ENCODE data around the gene NCAN. TPM values are rescaled to one million over a fixed set of nuclear protein-coding genes. Genes with fewer than 3 reads are reported as not detected.

The NCAN gene
- total and polyA plus RNA-seq, 2 of the 4 experiments (the other 2 are of a cell fraction), result not detected

DNA sequence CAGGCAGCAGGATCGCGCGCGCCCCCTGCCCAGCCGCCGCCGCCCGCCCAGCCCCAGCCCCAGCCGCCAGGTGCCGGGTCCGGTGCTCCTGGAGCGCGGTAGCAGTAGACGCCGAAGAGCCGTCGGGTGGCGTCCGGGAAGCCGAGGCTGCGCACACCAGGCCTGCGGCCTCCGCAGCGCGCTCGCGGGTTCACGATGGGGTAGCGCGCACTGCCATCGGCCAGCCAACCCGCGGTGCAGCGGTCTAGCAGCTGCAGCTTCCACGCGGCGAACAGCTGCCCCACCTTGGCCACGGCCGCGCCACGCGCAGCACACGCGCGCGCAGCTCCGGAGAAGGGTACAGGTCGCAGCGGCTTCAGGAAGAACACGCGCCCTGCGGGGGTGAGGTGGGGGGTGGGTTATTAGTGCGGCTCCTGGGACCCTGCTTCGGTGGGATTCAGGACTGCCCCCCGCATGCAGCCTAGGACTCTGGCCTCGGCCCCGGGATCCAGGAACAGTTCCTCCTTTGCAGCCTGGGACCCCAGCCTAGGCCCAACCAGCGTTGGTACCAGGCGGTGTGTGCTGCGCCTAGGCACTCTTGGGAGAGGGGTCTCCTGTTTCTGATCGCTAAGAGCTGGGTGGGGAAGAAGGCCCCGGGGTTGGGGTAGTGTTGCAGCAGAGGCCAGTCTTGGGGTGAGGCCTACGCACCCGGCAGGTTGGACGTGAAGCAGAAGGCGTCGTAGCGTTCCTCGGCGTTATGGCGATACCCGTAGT lies 46.3 kb downstream of the NCAN start:
- no peak overlapping the region for H2AK5ac ChIP-seq (ENCODE audit: low read depth, low read length)
- no peak overlapping the region for H3K27ac ChIP-seq (ENCODE audit: insufficient read depth, low read length)
- H3K14ac ChIP-seq (replicated peaks; ENCODE audit: low read depth, low read length), result no peak overlapping the region
- ATAC-seq (ENCODE audit: low read depth), result no peak
- in situ Hi-C loops (cut with MboI; ENCODE audit: low sequenced_read_pairs) (no loop called here), dilution Hi-C loops (cut with HindIII; ENCODE audit: low sequenced_read_pairs, unreplicated experiment) (no loop called here), intact Hi-C loops (cut with micrococcal nuclease) (no loop called here)
- no peak overlapping the region for H2BK5ac ChIP-seq (ENCODE audit: low read depth, low read length, poor library complexity, severe bottlenecking)
- DNase-seq, result no peak
- no peak overlapping the region for H3K4me2 ChIP-seq (ENCODE audit: low read depth, low read length)
- no peak overlapping the region for H3K18ac ChIP-seq (ENCODE audit: low read depth, low read length)
- H2BK15ac ChIP-seq (ENCODE audit: low read depth, low read length), result no peak overlapping the region
- no peaks in the 10 kb centered on the region for H3K79me1 ChIP-seq (ENCODE audit: low read depth in 1 of 2, low read length in 2 of 2)
- no peak overlapping the region for H4K5ac ChIP-seq (ENCODE audit: low read depth, low read length)
- H2BK20ac ChIP-seq (ENCODE audit: low read depth, low read length), result no peak overlapping the region
- H3K9me3 ChIP-seq (ENCODE audit: control insufficient read depth, insufficient read depth, low read length), result peaks cover 4% of the 10 kb centered on the region
- peaks cover 50% of the 10 kb centered on the region for H3K27me3 ChIP-seq (ENCODE audit: control insufficient read depth, insufficient read depth, low read length)
- no peak overlapping the region for H3K23ac ChIP-seq (ENCODE audit: low read depth, low read length)
- no peak overlapping the region for H3K9ac ChIP-seq (ENCODE audit: low read depth, low read length)
- H4K20me1 ChIP-seq (ENCODE audit: insufficient read depth, low read length), result no peaks in the 10 kb centered on the region
- POLR2A ChIA-PET (ENCODE audit: unreplicated experiment), result no interaction called here
- no peak overlapping the region for H3K4me3 ChIP-seq (ENCODE audit: insufficient read depth, low read depth, low read length)
- no peak overlapping the region for H4K91ac ChIP-seq (ENCODE audit: insufficient read depth, low read depth, low read length)
- H3K9me1 ChIP-seq (ENCODE audit: insufficient read depth, low read length), result no peaks in the 10 kb centered on the region
- CTCF ChIA-PET, result no interaction called here
- no peak overlapping the region for H2BK120ac ChIP-seq (ENCODE audit: low read depth, low read length)
- peak overlapping the region; percentile 63 for H2AFZ ChIP-seq (replicated peaks; ENCODE audit: low read length, poor library complexity)
- H3K36me3 ChIP-seq (ENCODE audit: control insufficient read depth, insufficient read depth, low read length), result no peaks in the 10 kb centered on the region
- no peak overlapping the region for H3K4ac ChIP-seq (ENCODE audit: low read depth, low read length)
- no peak overlapping the region for H3K56ac ChIP-seq (ENCODE audit: extremely low read depth, insufficient read depth, low read length)
- BruUV-seq (replicated peaks), result no TSS peak
- 84% methylated on average over 52 of the region's 72 CpGs; no CpG with 5 or more reads in 1 of the 2 experiments for WGBS, 2 experiments (ENCODE audit: extremely low coverage in 2 of 2, insufficient read length in 1 of 2)
- H4K8ac ChIP-seq (ENCODE audit: low read depth in 2 of 2, low read length in 2 of 2), result no peak overlapping the region
- H3K4me1 ChIP-seq (ENCODE audit: control insufficient read depth, insufficient read depth, low read length), result 0 out of 2 replicates have a peak, but pooled peaks cover 2% of the 10 kb centered on the region
- TF ChIP-seq, protein P1, sequence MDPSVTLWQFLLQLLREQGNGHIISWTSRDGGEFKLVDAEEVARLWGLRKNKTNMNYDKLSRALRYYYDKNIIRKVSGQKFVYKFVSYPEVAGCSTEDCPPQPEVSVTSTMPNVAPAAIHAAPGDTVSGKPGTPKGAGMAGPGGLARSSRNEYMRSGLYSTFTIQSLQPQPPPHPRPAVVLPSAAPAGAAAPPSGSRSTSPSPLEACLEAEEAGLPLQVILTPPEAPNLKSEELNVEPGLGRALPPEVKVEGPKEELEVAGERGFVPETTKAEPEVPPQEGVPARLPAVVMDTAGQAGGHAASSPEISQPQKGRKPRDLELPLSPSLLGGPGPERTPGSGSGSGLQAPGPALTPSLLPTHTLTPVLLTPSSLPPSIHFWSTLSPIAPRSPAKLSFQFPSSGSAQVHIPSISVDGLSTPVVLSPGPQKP (IDR thresholded peaks at IDR 0.05; ENCODE audit: borderline replicate concordance, low read depth, low read length), result no peak
- no peak for TF ChIP-seq MXI1 (IDR thresholded peaks at IDR 0.05; ENCODE audit: borderline replicate concordance, low read depth, low read length)
- no peak for TF ChIP-seq SMC3 (IDR thresholded peaks at IDR 0.05; ENCODE audit: low read depth, low read length)
- no peak for TF ChIP-seq FOS (IDR thresholded peaks at IDR 0.05; ENCODE audit: low read depth, low read length)
- TF ChIP-seq MAFK (IDR thresholded peaks at IDR 0.05; ENCODE audit: low read depth, low read length), result no peak
- TF ChIP-seq MAZ (IDR thresholded peaks at IDR 0.05; ENCODE audit: borderline replicate concordance, low read depth, low read length), result no peak
- no peak for TF ChIP-seq CHD1 (IDR thresholded peaks at IDR 0.05; ENCODE audit: low read depth, low read length)
- TF ChIP-seq BHLHE40 (IDR thresholded peaks at IDR 0.05; ENCODE audit: low read depth, low read length), result no peak
- TF ChIP-seq RFX5 (IDR thresholded peaks at IDR 0.05; ENCODE audit: low read depth, low read length), result no peak
- TF ChIP-seq RCOR1 (IDR thresholded peaks at IDR 0.05; ENCODE audit: insufficient replicate concordance, low read length), result no peak
- TF ChIP-seq, protein P2, sequence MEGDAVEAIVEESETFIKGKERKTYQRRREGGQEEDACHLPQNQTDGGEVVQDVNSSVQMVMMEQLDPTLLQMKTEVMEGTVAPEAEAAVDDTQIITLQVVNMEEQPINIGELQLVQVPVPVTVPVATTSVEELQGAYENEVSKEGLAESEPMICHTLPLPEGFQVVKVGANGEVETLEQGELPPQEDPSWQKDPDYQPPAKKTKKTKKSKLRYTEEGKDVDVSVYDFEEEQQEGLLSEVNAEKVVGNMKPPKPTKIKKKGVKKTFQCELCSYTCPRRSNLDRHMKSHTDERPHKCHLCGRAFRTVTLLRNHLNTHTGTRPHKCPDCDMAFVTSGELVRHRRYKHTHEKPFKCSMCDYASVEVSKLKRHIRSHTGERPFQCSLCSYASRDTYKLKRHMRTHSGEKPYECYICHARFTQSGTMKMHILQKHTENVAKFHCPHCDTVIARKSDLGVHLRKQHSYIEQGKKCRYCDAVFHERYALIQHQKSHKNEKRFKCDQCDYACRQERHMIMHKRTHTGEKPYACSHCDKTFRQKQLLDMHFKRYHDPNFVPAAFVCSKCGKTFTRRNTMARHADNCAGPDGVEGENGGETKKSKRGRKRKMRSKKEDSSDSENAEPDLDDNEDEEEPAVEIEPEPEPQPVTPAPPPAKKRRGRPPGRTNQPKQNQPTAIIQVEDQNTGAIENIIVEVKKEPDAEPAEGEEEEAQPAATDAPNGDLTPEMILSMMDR (conservative IDR thresholded peaks at IDR 0.05; ENCODE audit: low read depth, low read length), result no peak
- TF ChIP-seq NFE2L2 (IDR thresholded peaks at IDR 0.05; ENCODE audit: low read depth, low read length), result no peak
- TF ChIP-seq RAD21 (IDR thresholded peaks at IDR 0.05; ENCODE audit: low read length), result no peak
- TF ChIP-seq POLR2A (IDR thresholded peaks at IDR 0.05; ENCODE audit: low read depth, low read length), result no peak
- TF ChIP-seq CEBPB (IDR thresholded peaks at IDR 0.05; ENCODE audit: low read depth, low read length), result no peak
- TF ChIP-seq, protein P3, sequence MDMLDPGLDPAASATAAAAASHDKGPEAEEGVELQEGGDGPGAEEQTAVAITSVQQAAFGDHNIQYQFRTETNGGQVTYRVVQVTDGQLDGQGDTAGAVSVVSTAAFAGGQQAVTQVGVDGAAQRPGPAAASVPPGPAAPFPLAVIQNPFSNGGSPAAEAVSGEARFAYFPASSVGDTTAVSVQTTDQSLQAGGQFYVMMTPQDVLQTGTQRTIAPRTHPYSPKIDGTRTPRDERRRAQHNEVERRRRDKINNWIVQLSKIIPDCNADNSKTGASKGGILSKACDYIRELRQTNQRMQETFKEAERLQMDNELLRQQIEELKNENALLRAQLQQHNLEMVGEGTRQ (IDR thresholded peaks at IDR 0.05; ENCODE audit: low read depth, low read length), result no peak
- no peak overlapping the region for H2AK9ac ChIP-seq (replicated peaks; ENCODE audit: low read depth, low read length, poor library complexity)
